ENCODE results near the gene RNF13. TPM values are rescaled to one million over a fixed set of nuclear protein-coding genes. Genes with fewer than 3 reads are reported as not detected.

RNF13 gene
- total and polyA plus RNA-seq, 2 of the 4 experiments (the other 2 are of a cell fraction): 12.8 to 29.8 TPM

GRCh38 chr3:149977386-149977785, 164.4 kb downstream of the RNF13 start:
- Histone ChIP-seq H4K91ac (ENCODE audit: insufficient read depth, low read depth, low read length) (no peak overlapping the region), H3K4me2 (ENCODE audit: low read depth, low read length) (no peak overlapping the region), H2BK20ac (ENCODE audit: low read depth, low read length) (no peak overlapping the region), H2AK5ac (ENCODE audit: low read depth, low read length) (no peak overlapping the region), H3K9me1 (ENCODE audit: insufficient read depth, low read length) (no peaks in the 10 kb centered on the region), H2BK120ac (ENCODE audit: low read depth, low read length) (no peak overlapping the region), H4K5ac (ENCODE audit: low read depth, low read length) (no peak overlapping the region), H3K36me3 (ENCODE audit: control insufficient read depth, insufficient read depth, low read length) (no peaks in the 10 kb centered on the region), H3K27me3 (ENCODE audit: control insufficient read depth, insufficient read depth, low read length) (no peaks in the 10 kb centered on the region), H3K56ac (ENCODE audit: extremely low read depth, insufficient read depth, low read length) (no peak overlapping the region), H2AK9ac (replicated peaks; ENCODE audit: low read depth, low read length, poor library complexity) (no peak overlapping the region), H2AFZ (replicated peaks; ENCODE audit: low read length, poor library complexity) (no peak overlapping the region), H2BK5ac (ENCODE audit: low read depth, low read length, poor library complexity, severe bottlenecking) (no peak overlapping the region), H4K8ac (ENCODE audit: low read depth in 2 of 2, low read length in 2 of 2) (no peak overlapping the region), H2BK15ac (ENCODE audit: low read depth, low read length) (no peak overlapping the region), H3K23ac (ENCODE audit: low read depth, low read length) (no peak overlapping the region), H3K4me3 (ENCODE audit: insufficient read depth, low read depth, low read length) (no peak overlapping the region), H3K18ac (ENCODE audit: low read depth, low read length) (no peak overlapping the region), H3K9ac (ENCODE audit: low read depth, low read length) (no peak overlapping the region), H4K20me1 (ENCODE audit: insufficient read depth, low read length) (no peaks in the 10 kb centered on the region), H3K79me1 (ENCODE audit: low read depth in 1 of 2, low read length in 2 of 2) (no peaks in the 10 kb centered on the region; a peak in 1 of 4 replicates), H3K9me3 (ENCODE audit: control insufficient read depth, insufficient read depth, low read length) (no peaks in the 10 kb centered on the region), H3K4ac (ENCODE audit: low read depth, low read length) (no peak overlapping the region), H3K14ac (replicated peaks; ENCODE audit: low read depth, low read length) (no peak overlapping the region), H3K27ac (ENCODE audit: insufficient read depth, low read length) (no peak overlapping the region), H3K4me1 (ENCODE audit: control insufficient read depth, insufficient read depth, low read length) (no peaks in the 10 kb centered on the region)
- DNase-seq (no peak), ATAC-seq (ENCODE audit: low read depth) (no peak)
- intact Hi-C loops (cut with micrococcal nuclease) (no loop called here), in situ Hi-C loops (cut with MboI; ENCODE audit: low sequenced_read_pairs) (no loop called here), dilution Hi-C loops (cut with HindIII; ENCODE audit: low sequenced_read_pairs, unreplicated experiment) (no loop called here)
- POLR2A ChIA-PET (ENCODE audit: unreplicated experiment): no interaction called here
- no CpG with 5 or more reads among the region's 2 CpGs for WGBS, 2 experiments (ENCODE audit: extremely low coverage in 2 of 2, insufficient read length in 1 of 2)
- TF ChIP-seq MAFK (IDR thresholded peaks at IDR 0.05; ENCODE audit: low read depth, low read length) (no peak), RFX5 (IDR thresholded peaks at IDR 0.05; ENCODE audit: low read depth, low read length) (no peak), SMC3 (IDR thresholded peaks at IDR 0.05; ENCODE audit: low read depth, low read length) (no peak), MAZ (IDR thresholded peaks at IDR 0.05; ENCODE audit: borderline replicate concordance, low read depth, low read length) (no peak), RAD21 (IDR thresholded peaks at IDR 0.05; ENCODE audit: low read length) (no peak), BHLHE40 (IDR thresholded peaks at IDR 0.05; ENCODE audit: low read depth, low read length) (no peak), RCOR1 (IDR thresholded peaks at IDR 0.05; ENCODE audit: insufficient replicate concordance, low read length) (no peak), POLR2A (IDR thresholded peaks at IDR 0.05; ENCODE audit: low read depth, low read length) (no peak), ELK1 (IDR thresholded peaks at IDR 0.05; ENCODE audit: borderline replicate concordance, low read depth, low read length) (no peak), NFE2L2 (IDR thresholded peaks at IDR 0.05; ENCODE audit: low read depth, low read length) (no peak), CEBPB (IDR thresholded peaks at IDR 0.05; ENCODE audit: low read depth, low read length) (no peak), FOS (IDR thresholded peaks at IDR 0.05; ENCODE audit: low read depth, low read length) (no peak), CHD1 (IDR thresholded peaks at IDR 0.05; ENCODE audit: low read depth, low read length) (no peak), CTCF (conservative IDR thresholded peaks at IDR 0.05; ENCODE audit: low read depth, low read length) (no peak), MXI1 (IDR thresholded peaks at IDR 0.05; ENCODE audit: borderline replicate concordance, low read depth, low read length) (no peak)
- TF ChIP-seq, protein P1, sequence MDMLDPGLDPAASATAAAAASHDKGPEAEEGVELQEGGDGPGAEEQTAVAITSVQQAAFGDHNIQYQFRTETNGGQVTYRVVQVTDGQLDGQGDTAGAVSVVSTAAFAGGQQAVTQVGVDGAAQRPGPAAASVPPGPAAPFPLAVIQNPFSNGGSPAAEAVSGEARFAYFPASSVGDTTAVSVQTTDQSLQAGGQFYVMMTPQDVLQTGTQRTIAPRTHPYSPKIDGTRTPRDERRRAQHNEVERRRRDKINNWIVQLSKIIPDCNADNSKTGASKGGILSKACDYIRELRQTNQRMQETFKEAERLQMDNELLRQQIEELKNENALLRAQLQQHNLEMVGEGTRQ (IDR thresholded peaks at IDR 0.05; ENCODE audit: low read depth, low read length): no peak
- BruUV-seq (replicated peaks): no TSS peak
- CTCF ChIA-PET: interaction anchor here (0.7 kb wide), 1 partner anchor 570 kb away, joined by 3 read pairs; no protein-coding TSS in a partner anchor

All from IMR-90 (cell line).